SK-N-SH (cell line): ENCODE data around the gene SLC38A8.

Experiments used
- SIN3A ChIP-seq: IDR thresholded peaks from 2 replicates; pipeline ENCODE4 v1.6.1; 2012; ENCODE audit warnings: low read depth, mild to moderate bottlenecking, low read length, moderate library complexity, borderline replicate concordance
- TAF1 ChIP-seq: IDR thresholded peaks from 2 replicates; pipeline ENCODE4 v1.6.1; 2012; ENCODE audit warnings: low read depth, mild to moderate bottlenecking, low read length, moderate library complexity, borderline replicate concordance
- TF ChIP-seq, protein P1 (sequence below): fragments of 150-350 bp; IDR thresholded peaks from 2 replicates; pipeline ENCODE4 v1.6.1; 2017; ENCODE audit warnings: antibody characterized with exemption, low read length, low read depth, borderline replicate concordance
- TF ChIP-seq, protein P2 (sequence below): fragments of 200-600 bp; sonication (generic); IDR thresholded peaks from 2 replicates; pipeline ENCODE4 v1.6.1; 2017; ENCODE audit warnings: antibody characterized with exemption, mild to moderate bottlenecking, moderate library complexity
- TF ChIP-seq, protein P3 (sequence below): IDR thresholded peaks from 2 replicates; pipeline ENCODE4 v1.6.1; 2012; ENCODE audit warnings: mild to moderate bottlenecking, low read depth, low read length, moderate library complexity

DNA sequence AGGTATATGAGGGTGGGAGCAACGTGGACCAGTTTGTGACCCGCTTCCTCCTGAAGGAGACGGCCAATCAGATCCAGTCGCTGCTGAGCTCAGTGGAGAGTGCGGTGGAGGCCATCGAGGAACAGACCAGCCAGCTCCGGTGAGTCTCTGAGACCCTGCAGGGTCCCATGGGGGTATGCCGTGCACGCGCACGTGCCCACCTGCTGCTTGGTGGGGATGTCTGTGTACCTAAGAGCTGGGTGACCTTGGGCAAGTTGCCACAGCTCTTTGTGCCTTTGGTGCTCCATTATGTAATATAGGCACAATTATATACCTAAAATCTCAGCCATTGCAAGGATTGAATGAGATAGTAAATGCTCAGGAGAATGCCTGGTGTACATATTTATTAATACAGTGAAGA lies 52.1 kb downstream of the SLC38A8 start:
- TF ChIP-seq, protein P1, sequence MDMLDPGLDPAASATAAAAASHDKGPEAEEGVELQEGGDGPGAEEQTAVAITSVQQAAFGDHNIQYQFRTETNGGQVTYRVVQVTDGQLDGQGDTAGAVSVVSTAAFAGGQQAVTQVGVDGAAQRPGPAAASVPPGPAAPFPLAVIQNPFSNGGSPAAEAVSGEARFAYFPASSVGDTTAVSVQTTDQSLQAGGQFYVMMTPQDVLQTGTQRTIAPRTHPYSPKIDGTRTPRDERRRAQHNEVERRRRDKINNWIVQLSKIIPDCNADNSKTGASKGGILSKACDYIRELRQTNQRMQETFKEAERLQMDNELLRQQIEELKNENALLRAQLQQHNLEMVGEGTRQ: no peak
- TF ChIP-seq, protein P2, sequence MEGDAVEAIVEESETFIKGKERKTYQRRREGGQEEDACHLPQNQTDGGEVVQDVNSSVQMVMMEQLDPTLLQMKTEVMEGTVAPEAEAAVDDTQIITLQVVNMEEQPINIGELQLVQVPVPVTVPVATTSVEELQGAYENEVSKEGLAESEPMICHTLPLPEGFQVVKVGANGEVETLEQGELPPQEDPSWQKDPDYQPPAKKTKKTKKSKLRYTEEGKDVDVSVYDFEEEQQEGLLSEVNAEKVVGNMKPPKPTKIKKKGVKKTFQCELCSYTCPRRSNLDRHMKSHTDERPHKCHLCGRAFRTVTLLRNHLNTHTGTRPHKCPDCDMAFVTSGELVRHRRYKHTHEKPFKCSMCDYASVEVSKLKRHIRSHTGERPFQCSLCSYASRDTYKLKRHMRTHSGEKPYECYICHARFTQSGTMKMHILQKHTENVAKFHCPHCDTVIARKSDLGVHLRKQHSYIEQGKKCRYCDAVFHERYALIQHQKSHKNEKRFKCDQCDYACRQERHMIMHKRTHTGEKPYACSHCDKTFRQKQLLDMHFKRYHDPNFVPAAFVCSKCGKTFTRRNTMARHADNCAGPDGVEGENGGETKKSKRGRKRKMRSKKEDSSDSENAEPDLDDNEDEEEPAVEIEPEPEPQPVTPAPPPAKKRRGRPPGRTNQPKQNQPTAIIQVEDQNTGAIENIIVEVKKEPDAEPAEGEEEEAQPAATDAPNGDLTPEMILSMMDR: no peak
- TF ChIP-seq SIN3A: no peak
- TF ChIP-seq TAF1: no peak
- TF ChIP-seq, protein P3, sequence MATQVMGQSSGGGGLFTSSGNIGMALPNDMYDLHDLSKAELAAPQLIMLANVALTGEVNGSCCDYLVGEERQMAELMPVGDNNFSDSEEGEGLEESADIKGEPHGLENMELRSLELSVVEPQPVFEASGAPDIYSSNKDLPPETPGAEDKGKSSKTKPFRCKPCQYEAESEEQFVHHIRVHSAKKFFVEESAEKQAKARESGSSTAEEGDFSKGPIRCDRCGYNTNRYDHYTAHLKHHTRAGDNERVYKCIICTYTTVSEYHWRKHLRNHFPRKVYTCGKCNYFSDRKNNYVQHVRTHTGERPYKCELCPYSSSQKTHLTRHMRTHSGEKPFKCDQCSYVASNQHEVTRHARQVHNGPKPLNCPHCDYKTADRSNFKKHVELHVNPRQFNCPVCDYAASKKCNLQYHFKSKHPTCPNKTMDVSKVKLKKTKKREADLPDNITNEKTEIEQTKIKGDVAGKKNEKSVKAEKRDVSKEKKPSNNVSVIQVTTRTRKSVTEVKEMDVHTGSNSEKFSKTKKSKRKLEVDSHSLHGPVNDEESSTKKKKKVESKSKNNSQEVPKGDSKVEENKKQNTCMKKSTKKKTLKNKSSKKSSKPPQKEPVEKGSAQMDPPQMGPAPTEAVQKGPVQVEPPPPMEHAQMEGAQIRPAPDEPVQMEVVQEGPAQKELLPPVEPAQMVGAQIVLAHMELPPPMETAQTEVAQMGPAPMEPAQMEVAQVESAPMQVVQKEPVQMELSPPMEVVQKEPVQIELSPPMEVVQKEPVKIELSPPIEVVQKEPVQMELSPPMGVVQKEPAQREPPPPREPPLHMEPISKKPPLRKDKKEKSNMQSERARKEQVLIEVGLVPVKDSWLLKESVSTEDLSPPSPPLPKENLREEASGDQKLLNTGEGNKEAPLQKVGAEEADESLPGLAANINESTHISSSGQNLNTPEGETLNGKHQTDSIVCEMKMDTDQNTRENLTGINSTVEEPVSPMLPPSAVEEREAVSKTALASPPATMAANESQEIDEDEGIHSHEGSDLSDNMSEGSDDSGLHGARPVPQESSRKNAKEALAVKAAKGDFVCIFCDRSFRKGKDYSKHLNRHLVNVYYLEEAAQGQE: no peak
